Loucy (cell line): ENCODE measurements around the gene ROBO1.

Source experiments
- CTCF ChIP-seq: fragments of 200-600 bp; sonication (generic); conservative IDR thresholded peaks from 2 replicates; pipeline ENCODE4 v1.5.1; 2014; ENCODE audit warnings: mild to moderate bottlenecking, antibody characterized with exemption, low read length
- EZH2phosphoT487 ChIP-seq: fragments of 200-600 bp; IDR thresholded peaks from 2 replicates; pipeline ENCODE4 v1.6.1; 2018; ENCODE audit warnings: antibody characterized with exemption, mild to moderate bottlenecking, moderate library complexity, borderline replicate concordance

GRCh38 chr3:79488407-79488806, 279.4 kb downstream of the ROBO1 start:
- TF ChIP-seq CTCF (no peak), EZH2phosphoT487 (no peak)
